C4-2B (cell line): ENCODE results near the gene LUC7L2.
"Not testable (repeated sequence)": the region's sequence is repeated elsewhere in the genome, so short reads cannot be mapped to it uniquely, and the experiment has no call there.

Experiments used
- H3K27ac ChIP-seq: fragments of 450-650 bp; 2 replicates; pipeline ENCODE4 v1.5.1; 2017
- CTCF ChIP-seq: fragments of 450-650 bp; conservative IDR thresholded peaks from 2 replicates; pipeline ENCODE4 v1.5.1; 2017; ENCODE audit warnings: mild to moderate bottlenecking
- ZFX ChIP-seq: fragments of 450-650 bp; IDR thresholded peaks from 2 replicates; pipeline ENCODE4 v1.6.1; 2017

LUC7L2 gene

GRCh38 chr7:139332697-139333359 lies 26.9 kb upstream of the LUC7L2 start:
- no peak for TF ChIP-seq ZFX
- no peak for TF ChIP-seq CTCF
- H3K27ac ChIP-seq = no peak overlapping the region

DNA sequence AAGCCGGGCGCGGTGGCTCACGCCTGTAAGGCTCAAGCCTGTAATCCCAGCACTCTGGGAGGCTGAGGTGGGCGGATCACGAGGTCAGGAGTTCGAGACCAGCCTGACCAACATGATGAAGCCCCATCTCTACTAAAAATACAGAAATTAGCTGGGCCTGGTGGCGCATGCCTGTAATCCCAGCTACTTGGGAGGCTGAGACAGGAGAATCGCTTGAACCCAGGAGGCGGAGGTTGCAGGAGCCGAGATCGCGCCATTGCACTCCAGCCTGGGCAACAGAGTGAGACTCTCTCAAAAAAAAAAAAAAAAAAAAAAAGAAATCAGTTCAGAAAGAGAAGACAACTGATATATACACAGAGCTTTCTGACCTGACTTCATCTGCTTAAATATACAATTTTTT lies 26.3 kb upstream of the LUC7L2 start:
- not testable (repeated sequence) for H3K27ac ChIP-seq

- TF ChIP-seq CTCF (no peak), ZFX (no peak)
- no peak overlapping the region for H3K27ac ChIP-seq
These were observed 25.1 kb upstream of the LUC7L2 start for GRCh38 chr7:139334399-139335150.

DNA sequence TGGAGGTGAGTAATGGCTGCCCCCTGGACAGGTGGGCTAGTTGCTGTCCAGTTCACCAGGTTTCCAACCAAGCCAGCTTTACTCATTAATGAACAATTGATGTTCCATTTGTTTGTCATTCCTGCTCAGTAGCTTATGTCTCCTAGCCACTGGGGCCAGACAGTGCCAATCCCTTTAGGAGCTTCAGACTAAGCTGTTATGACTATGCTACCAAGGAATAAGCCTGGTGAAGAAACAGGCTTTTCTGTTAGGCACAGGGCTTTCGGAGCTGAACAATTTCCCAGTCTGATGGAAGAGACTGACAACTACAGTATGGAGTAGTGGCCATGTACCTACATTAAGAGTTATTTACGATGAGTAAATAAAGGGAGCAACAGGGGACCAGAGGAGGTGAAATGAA lies 20.7 kb upstream of the LUC7L2 start:
- H3K27ac ChIP-seq = no peak overlapping the region; the same call in 1 of the 2 replicates
- TF ChIP-seq ZFX = no peak
- no peak for TF ChIP-seq CTCF

DNA sequence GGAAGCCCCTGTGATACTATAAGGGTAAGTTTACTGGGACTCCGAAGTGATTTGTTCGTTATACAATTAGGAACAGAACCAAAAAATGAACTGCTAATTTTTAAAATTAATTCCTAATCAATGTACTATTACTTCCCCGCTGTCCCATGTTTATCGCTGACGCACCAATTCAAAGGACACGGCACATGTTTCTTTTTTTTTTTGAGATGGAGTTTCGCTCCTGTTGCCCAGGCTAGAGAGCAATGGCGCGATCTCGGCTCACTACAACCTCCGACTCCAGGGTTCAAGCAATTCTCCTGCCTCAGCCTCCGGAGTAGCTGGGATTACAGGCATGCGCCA lies 20.0 kb upstream of the LUC7L2 start:
- TF ChIP-seq CTCF (no peak), ZFX (no peak)
- peak overlapping the region; percentile 97 for H3K27ac ChIP-seq

- peak; percentile 92 for TF ChIP-seq CTCF
- no peak; the same call in 1 of the 2 replicates for TF ChIP-seq ZFX
These were observed 19.5 kb upstream of the LUC7L2 start for GRCh38 chr7:139340037-139340807.

GRCh38 chr7:139340808-139341057 lies 19.0 kb upstream of the LUC7L2 start:
- H3K27ac ChIP-seq = peak overlapping the region; percentile 97
- TF ChIP-seq ZFX (no peak), CTCF (no peak)

More at GRCh38 chr7:139340037-139340807, 19.5 kb upstream of the LUC7L2 start:
- peak overlapping the region; percentile 97 for H3K27ac ChIP-seq
